NCI-H1105 treated with DMSO at 0.1 percent for 48 hours (cell line): ENCODE results near the gene TRIM29.

Source experiments
- DNase-seq: peaks from one replicate; lab custom pipeline; 2025; lab: John Stamatoyannopoulos, UW

Gene TRIM29

GRCh38 chr11:120062561-120062930, 75.4 kb downstream of the TRIM29 start:
- no peak for DNase-seq

- no peak for DNase-seq
These were observed 76.0 kb downstream of the TRIM29 start for GRCh38 chr11:120061761-120062560.
